Inflammatory macrophage (primary cell): ENCODE results near the gene ETV5.
"Not testable (repeated sequence)": the region's sequence is repeated elsewhere in the genome, so short reads cannot be mapped to it uniquely, and the experiment has no call there.

Experiments used
- DNase-seq, 2 donors: peaks; one replicate each; pipeline ENCODE4 v3.0.0-alpha.2; 2020 to 2022

Gene ETV5

GRCh38 chr3:186021673-186022362, 87.1 kb downstream of the ETV5 start:
- no peak for DNase-seq

- DNase-seq, result not testable (repeated sequence)
Observed at GRCh38 chr3:186021250-186021649, 87.6 kb downstream of the ETV5 start.

- not testable (repeated sequence) for DNase-seq
Observed at GRCh38 chr3:186019288-186019687, 89.6 kb downstream of the ETV5 start.

- DNase-seq, result no peak
Observed at GRCh38 chr3:186014866-186015265, 94.0 kb downstream of the ETV5 start.

DNA sequence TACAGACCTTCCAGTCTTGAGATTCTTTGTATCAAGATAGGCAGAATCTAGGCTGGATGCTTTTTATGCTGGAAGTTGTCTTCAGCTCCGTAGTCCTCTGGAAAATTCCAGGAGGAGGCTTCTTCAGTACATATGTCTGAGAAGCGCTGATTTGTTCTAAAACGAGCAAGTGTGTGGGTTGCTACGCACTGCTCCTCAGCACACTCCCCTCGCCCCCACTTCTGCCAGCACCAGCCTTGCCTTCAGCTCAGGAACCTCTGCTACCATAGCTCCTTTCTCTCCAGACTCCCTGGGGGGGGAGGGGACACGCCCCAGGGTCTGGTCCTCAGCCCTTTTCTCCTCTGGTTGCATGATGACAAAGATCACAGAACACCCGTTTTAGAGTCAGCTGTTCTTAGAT, 95.6 kb downstream of the ETV5 start:
- DNase-seq, result no peak

- no peak for DNase-seq
Observed at GRCh38 chr3:186012137-186012536, 96.8 kb downstream of the ETV5 start.

DNA sequence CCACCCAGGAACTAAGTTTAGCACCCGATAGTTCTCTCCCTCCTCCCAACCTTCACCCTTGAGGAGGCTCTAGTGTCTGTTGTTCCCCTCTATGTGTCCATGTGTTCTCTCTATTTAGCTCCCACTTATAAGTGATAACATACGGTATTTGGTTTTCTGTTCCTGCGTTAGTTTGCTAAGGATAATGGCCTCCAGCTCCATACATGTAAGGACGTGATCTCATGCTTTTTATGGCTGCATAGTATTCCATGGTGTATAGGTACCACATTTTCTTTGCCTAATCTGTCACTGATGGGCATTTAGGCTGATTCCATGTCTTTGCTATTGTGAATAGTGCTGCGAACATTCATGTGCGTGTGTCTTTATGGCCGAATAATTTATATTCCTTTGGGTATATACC, 104.2 kb downstream of the ETV5 start:
- DNase-seq, result no peak

DNA sequence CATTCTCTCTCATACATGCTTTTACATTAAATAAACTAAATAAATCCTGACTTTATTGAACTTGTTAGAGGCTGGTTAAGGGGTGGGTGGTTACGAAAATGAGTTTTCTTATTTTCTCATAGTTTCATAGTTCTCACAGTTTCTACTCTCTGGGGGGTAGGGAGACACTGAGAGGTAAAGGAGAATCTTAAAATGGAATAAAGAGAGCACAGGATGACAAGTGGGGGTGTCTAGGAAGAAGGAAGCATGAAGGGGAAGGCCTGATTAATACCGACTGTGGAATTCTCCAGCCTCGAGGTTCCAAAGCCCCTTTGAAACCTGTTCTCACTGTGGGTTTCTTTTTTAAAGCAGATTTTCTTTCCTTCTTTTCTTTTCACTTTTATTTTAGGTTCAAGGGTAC, 104.7 kb downstream of the ETV5 start:
- no peak for DNase-seq

GRCh38 chr3:186003610-186004009, 105.3 kb downstream of the ETV5 start:
- no peak for DNase-seq

DNA sequence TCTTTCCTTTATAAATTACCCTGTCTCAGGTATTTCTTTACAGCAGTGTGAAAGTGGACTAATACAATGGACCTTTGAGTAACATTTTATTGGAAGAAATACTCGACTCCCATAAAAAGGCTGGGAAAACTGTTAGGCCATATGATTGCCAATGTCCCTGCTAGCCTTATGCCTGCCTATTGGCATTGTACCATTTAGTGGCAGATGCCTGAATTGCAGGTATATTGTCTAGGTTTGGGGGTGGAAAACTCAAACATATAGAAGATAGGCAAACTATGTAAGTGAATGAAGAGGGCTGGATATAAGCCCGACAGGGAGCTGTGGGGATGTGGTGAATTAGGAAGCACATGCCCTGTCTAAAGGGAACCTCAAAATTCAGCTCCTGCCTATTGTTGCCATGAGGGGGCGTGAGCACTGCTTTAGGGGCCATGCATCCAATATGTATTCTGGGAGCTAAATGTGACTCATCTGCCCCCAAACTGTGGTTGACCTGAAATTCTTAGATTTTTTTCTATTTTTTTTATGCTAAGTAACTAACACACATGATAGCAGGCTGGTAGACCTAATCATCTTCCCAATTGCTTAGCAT, 105.9 kb downstream of the ETV5 start:
- DNase-seq, result peak; percentile 35 to 46

DNA sequence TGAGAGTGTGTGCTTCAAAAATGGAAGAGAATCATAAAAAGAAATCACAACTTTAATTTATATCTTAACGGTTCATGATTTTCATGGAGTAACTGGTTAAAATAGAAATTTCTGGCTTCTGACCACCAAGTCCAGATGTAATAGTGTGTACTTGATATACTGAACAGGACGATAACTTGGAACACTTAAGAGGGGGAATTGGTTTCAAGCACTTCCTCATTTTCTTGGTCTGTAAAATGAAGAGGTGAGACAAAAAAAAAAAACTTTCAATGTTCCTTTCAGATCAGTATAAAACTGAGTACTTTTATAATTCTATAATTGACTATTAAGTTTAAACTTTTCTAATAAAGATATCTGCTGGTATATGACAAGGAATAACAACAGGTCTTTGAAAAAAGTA, 107.0 kb downstream of the ETV5 start:
- no peak for DNase-seq

DNA sequence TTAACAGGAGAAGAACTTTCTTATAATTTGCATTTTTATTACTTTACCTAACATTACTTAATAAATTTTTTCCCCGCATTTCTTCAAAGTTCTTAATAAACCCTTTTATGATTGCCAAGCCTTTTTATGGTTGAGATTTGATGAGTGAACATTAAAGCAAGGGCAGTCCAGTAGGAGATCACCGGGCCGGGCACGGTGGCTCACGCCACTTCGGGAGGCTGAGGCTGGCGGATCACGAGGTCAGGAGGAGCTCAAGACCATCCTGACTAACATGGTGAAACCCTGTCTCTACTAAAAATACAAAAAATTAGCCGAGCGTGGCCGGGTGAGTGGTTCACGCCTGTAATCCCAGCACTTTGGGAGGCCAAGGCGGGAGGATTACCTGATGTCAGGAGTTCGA, 109.7 kb downstream of the ETV5 start:
- no peak for DNase-seq

DNA sequence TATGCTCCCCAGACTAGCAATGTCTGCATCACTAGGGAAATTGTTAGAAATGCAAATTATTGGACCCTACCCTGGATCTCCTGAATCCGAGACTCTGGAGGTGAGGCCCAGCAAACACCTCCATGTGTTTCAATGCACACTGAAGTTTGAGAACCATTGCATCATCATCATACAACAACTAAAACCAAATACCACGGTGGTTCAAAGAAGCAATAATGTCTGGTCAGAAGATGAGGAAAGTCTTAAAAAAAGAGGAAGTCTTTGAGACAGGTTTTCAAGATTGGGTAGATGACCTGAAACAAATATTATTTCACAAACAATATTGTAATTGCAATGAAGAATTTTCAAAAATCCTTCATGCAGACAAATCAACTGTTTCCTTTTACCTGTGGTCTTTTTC, 110.8 kb downstream of the ETV5 start:
- no peak for DNase-seq

DNA sequence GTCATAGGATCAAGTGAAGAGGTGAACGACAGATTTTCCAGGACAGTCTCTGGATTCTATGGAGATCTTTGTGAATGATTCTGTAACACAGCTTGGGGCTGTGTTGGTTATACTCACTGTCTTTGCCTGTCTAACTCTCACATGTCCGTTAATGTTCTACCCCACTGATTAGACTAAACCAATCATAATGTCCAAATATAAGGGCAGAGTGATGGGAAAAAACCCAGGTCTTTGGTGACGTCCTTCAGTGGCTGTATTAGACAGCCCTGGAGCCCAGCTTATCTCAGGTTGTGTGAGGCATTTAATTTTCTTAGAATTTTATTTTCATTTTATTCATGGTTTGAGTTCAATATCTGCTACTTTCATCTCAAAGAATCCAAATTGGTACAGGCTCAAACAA, 111.8 kb downstream of the ETV5 start:
- no peak for DNase-seq
